Measurements from ENCODE around the gene SHISA8.
"Not testable (repeated sequence)": the region's sequence is repeated elsewhere in the genome, so short reads cannot be mapped to it uniquely, and the experiment has no call there.

Gene SHISA8

DNA sequence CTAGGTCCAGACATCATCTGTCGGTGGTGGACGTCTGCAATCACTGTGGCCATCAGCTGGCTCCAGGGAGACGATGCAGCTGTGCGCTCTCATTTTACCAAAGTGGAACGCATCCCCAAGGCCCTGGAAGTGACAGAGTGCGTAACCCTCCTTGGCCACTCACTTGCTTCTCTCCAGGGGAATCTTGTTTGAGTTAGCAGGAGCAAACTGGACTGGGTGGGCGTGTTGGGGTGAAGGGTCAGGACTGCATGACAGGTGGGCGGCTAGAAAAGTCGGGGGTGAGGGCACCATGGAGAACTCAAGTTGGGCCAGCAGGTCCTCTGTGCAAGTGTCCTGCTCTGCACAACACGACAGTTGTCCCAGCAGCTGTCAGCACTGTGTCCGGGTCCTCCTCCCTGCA lies 16.2 kb downstream of the SHISA8 start:
- DNase-seq (ENCODE audit: low read depth) = no peak

DNA sequence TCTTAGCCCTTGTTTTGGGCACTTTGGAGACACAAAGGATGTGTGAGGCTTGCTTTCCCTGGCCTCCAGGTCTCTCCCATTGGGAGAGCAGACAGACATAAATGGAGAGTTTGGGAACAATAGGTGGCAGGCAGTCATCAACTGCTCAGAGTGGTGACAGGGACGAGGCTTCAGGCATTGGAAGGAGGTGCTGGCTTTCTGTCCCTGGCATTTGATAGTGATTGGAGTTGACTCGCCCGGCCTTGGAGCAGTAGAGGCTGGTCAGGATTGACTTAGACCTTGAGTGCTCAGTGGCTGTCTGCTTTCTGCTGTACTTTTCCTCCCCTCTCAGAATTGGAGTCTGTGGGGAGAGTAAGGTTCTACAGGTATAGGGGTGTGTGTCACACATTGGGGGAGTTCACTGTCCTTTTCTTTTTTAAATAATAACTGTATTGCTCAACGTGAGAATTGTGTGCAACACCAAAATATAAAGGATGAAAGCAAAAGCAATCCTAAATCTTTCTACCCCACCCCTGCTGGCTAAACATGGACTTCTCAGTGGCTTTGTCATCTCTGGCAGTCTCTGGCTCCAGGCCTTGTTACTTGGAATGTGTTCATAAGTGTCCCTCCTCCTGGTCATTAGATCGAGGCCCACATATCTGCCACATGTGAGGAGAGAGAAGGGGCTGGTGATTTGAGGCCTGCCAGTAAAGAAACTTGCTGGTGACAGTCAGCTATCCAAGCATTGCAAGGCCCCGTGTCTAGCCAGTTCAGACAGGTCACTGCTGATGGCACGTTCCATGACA lies 21.1 kb downstream of the SHISA8 start:
- DNase-seq (ENCODE audit: low read depth) = no peak

DNA sequence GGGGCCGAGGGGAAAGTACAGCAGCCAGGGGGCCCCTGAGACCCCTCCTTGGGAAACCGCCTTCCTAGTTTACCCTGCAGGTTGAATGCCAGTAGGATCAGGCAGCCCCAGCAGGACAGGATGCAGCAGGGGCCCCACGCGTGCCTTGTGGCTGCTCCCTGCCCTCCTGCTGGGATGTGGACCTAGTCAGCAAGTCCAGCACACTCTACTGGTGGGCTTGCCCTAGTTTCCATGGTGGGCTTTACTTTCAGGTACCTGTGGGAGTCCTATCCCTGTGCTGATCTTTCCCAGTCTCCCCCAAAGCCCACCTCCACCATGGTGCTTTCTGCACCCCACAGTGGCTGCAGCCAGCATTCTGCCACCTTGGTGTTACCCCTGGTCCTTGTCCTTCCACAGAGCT lies 22.2 kb downstream of the SHISA8 start:
- no peak for DNase-seq (ENCODE audit: low read depth)

DNA sequence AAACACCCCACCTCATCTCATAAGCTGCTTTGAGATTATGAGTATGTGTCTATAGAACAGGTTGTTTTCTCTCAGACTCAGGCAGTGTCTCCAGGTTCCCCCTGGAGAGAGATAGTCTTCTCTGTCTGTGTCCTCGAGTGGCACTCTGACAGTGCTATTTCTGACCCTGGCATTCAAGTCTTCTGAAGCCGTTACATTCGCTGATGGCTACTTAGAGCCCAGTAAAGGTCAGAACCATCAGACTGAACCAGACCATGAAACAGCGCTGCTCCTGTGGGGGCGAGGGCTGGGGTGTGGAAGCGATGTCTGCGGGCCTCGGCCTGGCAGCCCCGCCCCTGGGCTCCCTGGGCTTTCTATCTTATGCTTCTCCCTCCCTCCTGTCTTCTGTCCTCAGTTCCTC lies 23.5 kb downstream of the SHISA8 start:
- no peak for DNase-seq (ENCODE audit: low read depth)

DNA sequence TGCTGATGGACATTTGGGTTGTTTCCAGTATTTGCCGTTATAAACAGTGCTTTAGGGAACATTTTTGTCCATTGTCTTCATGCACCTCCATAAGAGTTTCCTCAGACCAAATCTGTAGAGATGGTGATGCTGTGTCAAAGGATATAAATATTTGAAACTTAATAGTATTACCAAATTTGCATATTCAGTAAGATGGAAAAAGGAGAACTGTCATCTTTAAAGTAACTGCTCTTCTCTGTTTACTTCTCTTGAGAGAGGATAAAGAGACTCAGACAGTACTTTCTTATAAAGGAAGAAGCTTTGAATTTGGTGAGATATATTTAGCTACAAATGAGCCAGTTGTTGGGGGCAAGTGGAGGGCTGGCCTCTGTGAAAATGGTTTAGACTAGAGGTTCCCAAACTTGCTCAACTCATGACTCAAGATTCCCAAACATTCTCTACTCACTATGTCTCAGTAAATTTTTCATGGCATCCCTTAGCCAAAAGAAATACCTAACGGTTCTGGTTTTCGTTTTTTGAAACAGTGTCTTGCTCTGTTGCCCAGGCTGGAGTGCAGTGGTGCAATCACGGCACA lies 26.2 kb downstream of the SHISA8 start:
- no peak for DNase-seq (ENCODE audit: low read depth)

DNA sequence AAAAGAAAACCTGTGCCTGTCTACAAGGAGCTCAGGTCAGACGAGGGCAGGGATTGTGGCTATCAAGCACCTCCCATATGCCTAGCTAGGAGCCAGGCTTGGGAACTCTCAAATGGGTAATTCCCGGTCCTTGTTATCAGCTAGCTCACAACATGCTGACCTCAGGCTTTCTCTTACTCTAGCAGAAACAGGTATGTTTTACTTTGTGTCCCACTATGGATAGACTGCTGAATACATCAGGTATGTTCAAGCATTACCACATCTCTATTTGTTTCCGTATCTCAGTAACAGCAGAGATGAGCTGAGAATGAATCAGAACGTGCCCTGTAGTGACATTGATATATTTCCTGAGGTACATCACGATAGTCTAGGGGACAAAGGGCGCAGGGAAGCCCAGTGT lies 29.4 kb downstream of the SHISA8 start:
- DNase-seq (ENCODE audit: low read depth) = no peak

DNA sequence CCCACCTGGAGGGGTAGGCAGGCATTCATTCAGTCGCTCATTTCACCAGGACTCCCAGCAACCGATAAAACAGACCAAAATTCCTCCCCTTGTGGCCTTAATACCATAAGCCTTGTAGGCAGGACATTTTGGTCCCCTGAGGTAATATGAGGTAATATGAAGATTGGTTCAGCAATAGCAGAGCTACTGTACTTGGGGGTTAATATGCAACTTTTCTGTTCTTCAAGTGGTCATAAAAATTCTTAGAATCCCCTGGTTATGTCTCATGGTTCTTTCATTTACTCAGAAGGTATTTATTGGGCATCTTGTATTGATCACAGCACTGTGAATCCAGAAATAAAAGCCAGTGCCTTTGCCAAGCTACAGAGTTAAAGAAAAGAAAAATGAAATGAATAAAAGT lies 29.8 kb downstream of the SHISA8 start:
- no peak for DNase-seq (ENCODE audit: low read depth)

DNA sequence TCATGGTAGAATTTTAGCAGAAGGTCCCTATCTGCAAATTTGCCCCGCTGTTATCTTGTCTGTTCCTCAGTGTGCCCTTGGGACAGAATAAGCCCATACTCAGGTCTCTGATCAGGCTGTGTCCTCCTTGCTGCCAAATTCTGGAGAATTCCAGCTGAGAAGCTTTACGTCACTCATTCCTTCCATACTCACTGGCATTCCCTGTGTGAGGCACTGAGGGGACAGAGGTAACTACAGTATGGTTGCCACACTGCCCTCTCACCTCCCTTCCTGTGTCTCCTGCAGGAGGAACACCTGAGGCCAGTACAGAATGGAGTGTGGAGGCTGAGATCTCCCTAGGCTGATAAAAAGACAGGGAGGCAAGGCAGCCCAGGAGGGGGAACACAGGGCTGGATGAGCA lies 31.5 kb downstream of the SHISA8 start:
- no peak for DNase-seq (ENCODE audit: low read depth)

DNA sequence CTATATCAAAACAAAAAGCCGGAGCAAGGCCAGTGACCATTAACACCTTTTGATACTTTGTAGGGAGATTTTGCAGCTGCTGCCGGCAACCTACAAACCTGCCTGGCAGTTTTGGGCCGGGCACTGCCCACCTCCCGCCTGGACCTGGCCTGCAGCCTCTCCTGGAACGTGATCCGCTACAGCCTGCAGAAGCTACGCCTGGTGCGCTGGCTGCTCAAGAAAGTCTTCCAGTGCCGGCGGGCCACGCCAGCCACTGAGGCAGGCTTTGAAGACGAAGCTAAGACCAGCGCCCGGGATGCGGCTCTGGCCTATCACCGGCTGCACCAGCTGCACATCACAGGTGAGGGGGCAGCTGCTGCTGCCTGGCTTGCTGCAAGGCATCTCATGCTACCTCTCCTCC lies 34.2 kb downstream of the SHISA8 start:
- no peak for DNase-seq (ENCODE audit: low read depth)

DNA sequence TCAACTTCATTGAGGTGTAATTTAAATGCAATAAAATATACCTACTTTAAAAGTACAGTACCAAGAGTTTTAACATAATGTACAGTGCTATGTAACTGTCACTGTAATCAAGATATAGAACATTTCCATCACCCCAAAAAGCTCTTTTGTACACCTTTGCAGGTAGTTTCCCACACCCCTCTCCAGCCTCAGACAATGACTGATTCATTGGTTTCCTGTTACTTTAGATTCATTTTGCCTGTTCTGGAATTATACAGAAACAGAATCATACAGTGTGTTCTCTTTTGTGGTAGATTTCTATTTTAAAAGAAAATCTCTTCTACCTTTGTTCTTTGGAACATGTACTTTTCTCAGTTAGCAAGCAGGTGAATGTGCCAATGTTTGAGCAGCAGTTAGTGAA lies 38.2 kb downstream of the SHISA8 start:
- DNase-seq (ENCODE audit: low read depth) = no peak

DNA sequence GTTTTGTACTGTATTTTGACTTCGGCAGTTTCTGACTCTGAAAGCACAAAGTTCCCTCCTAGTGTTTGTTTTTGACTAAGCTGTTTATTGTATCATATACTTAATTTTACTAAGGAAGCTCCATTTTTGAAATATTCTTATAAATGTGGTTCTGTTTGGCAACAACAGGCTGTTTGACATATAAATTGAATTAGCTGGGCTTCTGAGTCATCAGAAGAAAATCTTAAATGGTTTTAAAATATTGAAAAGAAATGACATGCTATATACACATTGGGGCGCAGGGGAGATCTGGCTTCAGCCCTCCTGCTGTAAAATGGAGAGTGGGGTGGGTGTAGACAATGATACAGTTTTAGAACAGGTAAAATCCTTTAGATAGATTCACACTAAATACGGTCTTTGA lies 38.6 kb downstream of the SHISA8 start:
- DNase-seq (ENCODE audit: low read depth) = no peak

DNA sequence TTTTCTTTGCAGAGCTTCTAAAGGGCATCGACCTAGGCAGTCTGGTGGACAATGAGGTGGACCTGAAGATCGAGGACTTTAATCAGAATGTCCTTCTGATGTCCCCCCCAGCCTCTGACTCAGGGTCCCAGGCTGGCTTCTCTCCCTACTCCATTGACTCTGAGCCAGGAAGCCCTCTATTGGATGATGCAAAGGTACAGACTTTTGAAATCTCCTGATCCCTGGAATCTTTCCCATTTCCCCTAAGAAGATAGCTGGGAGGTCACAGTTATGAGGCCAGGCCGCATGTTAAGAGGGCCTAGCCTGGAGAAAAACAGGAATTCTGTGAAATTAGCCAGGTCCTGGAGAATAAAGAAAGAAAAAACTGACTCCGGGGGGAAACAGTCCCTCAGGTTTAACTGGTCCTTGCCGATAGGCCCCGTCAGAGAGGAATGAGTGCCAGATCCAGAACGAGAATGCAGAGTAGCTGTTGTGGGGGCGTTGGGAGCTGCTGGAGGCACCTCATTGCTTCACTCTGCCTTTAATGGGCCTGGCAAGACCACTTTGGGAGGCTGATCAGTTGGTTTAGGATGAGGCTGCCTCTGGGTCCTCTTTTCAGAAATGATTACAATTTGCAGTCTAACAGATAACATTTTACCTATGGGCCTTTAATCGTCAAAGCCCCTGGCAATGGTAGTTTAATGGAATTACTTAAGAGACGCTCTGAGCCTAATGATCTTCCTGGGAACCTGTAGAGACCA lies 39.2 kb downstream of the SHISA8 start:
- DNase-seq (ENCODE audit: low read depth) = no peak

DNA sequence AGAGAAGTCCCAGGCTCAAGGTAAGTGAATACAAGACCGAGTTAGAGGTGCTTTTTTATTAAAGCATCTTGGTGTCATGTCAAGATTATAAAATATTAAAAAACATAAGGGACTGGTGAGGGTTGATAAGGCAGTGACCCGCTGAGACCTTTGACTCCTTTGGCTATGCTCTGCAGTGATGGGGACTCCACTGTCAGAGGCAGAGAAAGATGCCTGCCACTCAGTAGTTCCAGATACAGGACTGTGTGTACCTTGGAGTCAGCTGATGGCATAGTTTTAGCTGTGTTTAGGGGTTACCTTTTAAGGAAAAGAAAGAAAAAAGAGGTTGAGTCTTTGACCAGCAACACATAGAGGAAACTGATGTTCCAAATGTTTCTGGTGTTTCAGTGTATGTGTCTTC lies 40.8 kb downstream of the SHISA8 start:
- DNase-seq (ENCODE audit: low read depth) = no peak

DNA sequence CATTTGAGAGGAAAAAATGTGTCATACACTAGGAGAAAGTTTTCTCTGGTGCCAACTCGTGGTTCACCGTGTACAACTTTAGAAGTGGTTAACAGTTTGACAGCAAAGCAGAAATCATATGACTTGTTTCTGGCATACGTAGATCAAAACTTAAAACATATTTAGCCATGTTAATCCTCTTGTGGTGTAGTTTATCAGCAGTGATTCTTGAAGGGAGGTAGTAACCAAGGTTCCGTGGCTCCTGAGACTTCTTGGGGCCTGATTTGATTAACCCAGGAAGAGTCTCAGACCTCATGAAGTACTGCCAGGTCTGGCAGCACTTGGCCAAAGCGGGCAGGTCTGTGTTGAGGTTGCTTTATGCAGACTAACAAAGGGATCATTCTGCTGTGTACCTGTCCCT lies 41.5 kb downstream of the SHISA8 start:
- DNase-seq (ENCODE audit: low read depth) = no peak

DNA sequence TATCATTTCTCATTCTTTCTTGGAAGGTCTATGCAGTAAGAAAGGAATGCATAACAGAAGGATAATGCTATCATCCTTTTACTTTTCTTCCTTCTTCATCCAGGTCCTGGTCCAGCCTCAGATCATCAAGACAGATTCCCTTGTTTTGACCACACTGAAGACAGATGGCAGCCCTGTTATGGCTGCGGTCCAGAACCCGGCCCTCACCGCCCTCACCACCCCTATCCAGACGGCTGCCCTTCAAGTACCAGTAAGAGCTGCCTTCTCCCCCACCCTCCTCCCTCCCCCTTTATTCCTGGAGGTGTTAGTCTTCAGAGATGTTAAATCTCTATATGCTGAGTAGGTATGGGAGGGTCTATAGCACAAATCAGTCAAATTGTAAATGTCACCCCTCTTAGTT lies 44.1 kb downstream of the SHISA8 start:
- no peak for DNase-seq (ENCODE audit: low read depth)

DNA sequence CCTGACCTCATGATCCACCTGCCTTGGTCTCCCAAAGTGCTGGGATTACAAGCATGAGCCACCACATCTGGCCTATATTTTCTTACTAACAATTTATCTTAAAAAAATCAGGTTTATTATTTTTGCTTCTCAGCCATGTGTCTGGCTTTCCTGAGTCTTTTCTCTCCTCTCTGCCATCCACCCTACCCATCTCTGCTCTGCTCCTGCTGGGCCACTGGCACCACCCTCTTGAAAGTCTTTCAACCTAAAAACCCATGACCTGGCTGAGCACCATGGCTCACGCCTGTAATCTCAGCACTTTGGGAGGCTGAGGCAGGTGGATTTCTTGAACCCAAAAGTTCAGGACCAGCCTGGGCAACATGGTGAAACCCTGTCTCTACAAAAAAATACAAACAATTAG lies 44.8 kb downstream of the SHISA8 start:
- DNase-seq (ENCODE audit: low read depth) = not testable (repeated sequence)

DNA sequence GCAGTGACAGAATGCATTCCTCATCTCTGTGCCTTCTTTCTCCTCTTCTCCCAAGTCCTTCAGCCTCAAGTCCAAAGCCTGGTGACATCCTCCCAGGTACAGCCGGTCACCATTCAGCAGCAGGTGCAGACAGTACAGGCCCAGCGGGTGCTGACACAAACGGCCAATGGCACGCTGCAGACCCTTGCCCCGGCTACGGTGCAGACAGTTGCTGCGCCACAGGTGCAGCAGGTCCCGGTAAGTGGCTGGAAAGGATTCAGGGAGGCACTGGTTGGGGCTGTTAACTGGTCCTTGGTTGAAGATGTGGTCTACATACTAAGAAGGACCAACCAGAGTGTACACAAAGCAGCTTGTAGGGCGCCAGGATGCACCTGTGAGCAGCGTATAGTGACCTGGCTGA lies 46.3 kb downstream of the SHISA8 start:
- no peak for DNase-seq (ENCODE audit: low read depth)

DNA sequence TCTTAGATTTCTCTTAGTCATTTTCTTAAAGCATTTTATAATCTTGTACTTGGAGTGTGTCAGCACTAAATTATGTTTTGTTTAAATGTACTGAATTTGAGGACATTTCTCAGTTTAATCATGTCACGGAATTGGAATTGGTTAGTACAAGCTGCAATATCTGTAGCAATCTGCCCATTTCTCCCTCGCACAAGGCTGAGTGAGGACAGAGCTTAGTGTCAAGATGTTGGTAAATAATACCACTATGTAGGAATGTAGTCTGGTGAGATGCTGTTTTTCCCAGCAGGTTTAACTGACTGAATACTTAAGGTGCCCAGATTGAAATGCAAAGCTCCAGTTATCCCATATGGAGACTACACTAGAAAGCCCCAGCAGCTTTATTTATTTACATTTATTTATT lies 51.4 kb downstream of the SHISA8 start:
- no peak for DNase-seq (ENCODE audit: low read depth)

DNA sequence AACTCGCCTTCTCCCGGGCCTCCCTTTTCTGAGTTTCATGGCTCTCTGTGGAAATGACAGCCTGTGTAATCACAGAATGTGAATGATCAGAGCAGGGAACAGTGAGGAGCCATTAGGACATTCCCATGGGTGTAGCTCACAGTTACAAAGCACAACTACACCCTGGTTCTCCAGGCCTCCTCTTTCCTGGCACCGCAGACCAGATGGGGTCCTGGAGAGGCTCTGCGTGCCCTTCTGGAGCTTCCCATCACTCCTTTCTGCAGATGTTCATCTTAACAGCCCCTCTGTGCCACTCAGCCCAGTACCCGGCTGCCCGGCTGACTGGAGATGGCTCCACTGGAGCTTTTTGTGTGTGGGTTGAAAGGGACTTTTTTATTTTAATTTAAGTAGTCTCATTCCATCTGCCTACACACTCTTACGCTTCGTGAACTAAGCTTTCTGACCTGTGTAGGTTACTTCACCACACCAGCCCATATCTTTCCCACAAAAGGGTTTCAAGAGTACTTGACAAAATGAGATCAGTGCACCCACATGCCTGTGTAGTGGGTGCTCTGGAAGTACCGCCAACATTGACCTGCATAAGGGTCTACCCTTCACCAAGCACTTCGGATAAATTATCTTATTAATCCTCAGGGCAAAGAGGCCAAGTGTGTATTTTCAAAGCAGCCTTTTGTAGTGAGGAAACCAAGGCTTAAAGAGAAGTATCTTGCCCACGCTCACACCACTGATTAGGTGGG lies 52.2 kb downstream of the SHISA8 start:
- no peak for DNase-seq (ENCODE audit: low read depth)

DNA sequence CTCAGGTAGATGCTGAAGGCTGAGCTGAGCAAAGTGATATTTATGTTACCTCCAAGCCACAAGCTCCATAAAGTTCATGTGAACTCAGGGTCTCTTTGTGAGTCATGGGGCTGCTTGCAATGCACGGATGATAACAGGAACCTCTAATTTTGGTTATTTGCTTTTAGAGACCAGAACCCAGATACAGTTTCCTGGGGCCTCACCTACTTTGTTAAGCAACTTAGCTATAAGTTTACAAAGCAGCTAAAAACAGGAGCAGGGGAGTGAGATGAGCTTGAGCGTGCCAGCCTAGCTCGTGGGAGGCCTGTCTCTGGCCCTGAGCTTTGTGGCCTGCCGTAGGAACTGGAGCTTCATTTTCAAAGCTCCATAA lies 52.7 kb downstream of the SHISA8 start:
- no peak for DNase-seq (ENCODE audit: low read depth)

Measured in GM04504 (cell line).